Right forelimb (tissue), 1 donor: Measurements from ENCODE around the gene WDR82.

ENCODE experiments used
- DNase-seq: peaks from one replicate; pipeline ENCODE4 v3.0.0-alpha.2; 2018

WDR82 gene

DNA sequence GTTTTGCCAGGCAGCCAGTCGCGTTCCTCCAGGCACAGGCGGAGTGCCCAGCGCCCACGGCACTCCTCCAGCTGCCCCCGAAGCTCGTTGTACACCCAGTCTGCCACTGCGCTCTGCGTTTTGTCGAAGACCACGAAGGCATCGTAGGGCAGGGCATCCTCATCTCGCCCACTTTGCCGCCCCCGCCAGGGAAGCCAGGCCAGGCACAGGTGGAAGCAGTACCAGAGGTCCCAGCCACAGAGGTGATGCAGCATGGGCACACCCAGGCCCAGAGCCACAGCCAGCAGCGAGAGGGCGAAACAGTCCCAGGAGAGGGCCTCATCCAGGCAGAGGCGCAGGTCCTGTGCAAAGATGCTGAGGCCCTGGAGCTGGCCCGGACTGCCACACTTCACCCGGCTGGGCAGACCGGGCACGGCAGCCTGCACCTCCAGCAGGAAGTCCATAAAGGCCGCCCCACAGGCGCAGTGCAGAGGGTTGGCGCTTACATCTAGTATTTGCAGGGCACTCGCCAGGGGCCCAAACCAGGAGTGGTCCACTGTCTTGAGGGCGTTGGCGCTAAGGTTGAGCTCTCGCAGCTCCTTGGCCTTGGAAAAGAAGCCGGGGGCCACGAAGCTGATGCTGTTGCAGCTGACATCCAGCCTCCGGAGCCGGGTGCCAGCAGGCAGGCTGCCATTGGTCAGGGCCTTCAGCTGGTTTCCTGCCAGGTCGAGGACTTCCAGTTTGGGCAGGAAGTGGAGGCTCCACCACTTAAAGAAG lies 56.7 kb downstream of the WDR82 start:
- DNase-seq, result no peak

DNA sequence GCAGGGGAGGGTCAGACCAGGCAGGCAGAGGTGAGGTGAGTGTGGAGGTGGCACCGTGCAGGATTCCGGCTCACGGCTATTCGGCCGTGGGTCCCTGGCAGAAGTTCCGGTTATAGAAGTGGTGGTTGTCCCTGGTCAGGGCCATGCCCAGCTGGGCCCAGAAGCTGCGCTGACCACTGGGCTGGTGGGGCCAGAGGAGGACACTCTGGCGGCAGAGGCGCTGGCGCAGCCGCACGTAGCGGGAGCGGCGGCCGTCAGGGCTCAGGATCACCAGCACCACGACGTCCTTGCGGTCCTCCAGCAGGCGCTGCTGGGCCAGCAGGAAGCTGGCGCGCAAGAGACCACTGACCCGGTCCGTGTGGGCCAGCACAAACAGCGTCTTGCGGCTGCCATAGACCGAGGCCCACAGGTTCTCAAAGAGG lies 57.3 kb downstream of the WDR82 start:
- no peak for DNase-seq

DNA sequence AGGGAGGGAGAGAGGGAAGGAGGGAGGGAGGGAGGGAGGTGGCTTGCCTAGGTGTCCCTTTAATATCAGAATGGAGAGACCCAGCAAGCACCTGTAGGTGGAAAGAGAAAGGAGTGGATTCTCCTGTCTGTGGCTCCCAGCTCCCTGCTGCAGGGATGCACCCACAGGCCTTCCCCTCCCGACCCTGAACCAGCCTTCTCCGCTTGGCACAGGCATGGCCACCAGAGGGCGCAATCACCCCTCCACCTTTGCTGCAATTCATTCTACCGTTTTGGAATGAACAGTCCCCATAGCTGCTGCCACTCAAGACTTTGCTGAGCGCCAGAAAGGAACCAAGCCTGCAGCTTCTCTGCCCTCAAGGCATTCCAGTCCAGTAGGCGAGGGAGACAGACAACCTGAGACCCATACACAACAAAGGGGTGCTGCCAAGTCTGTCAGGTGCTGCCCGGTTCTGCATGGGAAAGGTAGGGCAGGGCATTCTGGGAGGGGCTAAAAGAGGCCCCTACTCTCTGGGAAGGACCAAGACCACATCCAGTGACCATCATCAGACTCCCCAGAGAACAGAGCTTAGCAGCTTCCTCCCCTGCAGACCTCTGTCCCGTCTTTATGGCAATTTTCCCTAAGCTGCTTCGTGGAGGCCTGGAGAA lies 57.9 kb downstream of the WDR82 start:
- DNase-seq, result peak; percentile 92

DNA sequence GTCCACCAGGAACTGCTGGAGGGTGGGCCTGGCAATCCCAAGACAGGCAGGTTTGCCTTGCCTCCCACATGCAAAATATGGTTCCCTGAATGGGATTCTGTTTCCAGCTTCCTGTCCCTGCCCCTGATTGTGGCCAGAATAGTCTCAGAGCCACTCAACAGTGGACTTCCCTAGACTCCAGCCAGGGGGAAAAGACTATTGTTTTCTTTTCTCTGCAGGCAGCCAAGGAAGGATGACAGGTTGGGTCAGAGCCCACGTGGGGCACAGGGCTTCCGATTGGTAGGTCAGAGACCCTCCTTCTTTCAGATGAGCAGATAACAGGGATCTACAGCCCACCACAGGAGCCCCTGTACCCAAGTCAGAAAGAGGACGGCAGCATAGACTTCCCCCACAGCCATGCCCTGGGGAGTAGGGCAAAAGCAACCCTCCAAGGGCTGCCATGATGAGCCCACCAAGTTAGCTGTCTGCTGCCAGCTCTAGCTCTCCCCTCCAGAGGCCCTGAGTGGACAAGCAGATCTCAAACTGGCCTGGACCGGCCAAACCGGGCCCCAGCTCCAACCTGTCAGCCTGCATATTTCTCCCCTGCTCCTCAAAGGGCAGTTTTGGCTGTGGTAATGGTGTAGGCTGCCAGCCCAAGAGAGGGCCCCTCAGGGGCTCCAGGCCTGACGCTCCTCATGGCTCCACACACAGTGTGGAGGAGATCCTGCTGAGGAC lies 59.4 kb downstream of the WDR82 start:
- no peak for DNase-seq

DNA sequence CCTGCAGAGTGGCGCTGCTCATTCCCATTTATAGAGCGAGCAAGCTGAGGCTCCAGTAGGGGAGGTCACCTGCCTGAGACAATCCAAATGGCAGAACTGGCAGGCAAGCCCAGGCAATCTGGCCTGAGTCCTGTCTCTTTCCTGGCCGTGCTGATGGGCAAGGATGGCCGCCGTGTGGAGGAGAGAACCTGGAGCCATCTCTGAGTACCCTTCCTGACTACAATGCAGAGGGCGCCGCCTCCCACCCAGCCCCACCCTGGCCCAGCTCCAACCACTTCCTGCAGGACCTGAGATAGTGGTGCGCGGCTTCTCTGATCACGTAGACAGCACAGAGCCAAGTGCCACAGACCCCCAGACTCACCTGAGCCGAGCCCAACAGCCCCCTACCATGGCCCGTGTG lies 60.0 kb downstream of the WDR82 start:
- DNase-seq, result no peak

DNA sequence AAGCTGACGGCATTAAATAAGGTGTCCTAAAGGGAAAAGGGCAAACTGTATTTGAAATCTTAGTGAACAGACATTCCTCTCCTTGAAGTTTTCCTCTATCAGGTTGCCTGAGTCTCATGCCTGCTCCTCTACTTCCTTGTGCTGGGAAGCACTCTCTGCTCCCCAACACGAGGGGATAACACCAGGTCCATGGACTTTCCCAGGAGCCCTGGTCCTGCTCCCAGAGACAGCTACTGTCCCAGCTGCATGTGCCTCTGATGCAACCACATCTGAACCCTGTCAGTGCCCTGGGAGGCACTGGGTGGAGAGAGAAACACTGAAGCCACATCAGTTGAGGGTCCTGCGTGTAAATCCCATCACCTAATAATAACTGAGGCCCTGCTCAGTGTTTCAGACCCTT lies 60.4 kb downstream of the WDR82 start:
- no peak for DNase-seq

DNA sequence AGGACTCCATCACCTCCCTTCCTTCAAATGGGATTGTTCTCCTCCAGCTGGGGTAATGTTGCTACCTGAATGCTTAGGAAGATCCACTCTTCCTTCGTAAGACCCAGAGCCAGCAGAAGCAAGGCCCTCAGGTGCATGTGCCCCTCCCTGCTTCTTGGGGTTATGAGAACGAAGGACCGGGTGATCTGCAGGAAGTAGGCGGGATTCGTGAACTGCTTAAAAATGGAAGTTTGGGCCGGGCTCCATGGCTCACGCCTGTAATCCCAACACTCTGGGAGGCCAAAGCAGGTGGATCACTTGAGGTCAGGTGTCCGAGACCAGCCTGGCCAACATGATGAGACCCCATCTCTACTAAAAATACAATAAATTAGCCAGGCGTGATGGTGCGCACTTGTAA lies 61.0 kb downstream of the WDR82 start:
- no peak for DNase-seq

DNA sequence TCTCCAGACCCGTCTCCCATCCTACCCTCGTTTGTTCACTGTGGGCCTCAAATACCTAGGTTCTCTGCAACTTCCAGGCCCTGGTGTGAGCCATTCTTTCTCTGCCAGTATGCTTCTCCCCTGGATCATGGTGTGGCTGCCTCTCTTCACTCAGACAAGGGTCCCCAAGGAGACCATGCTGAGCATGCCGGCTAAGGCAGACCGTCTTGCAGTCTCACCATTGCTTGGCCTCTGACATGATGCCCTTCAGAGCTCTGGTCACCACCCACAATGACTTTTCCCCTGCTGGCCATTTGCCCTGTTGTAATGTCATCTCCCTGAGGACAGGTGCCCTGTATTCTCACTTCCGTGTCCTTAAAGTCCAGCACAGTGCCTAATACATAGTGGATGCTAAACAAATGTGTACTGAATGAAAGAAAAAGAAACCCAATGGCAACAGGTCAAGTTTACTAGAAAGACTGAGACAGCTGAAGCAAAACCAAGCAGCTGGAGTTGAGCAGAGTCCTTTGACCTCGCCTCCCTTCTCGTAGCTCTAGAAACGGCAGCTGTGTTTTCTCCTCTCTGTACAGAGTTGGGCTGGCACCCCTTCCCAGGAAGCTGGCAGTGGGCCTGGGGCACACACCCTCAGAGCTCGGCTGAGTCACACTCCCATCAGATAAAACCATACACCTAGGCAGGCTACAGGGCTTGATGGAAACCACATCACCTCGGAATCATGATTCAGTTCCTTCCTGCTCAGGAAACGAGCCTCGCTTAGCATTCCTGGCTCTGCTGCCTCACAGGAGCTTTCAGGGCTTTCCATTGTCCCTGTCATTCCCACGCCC lies 61.7 kb downstream of the WDR82 start:
- peak; percentile 27 for DNase-seq

DNA sequence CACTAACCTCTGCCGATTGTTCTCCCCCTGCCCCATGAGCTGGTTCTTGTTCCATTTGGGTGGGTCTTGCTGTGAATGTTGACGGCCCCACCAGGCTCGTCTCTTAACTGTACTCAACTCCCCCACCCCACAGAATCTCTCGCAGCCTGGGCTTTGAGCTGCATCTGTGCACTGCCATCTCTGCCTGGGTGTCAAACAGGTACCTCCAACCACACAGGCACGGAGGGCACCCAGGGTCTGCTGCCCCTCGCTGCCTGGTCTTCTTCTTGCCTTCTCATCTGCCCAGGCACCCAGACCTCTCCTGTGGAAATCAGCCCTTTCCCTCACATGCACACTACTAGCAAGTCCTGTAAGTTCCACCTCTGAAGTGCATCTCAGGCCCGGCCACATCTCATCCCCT lies 63.1 kb downstream of the WDR82 start:
- DNase-seq, result peak; percentile 49

DNA sequence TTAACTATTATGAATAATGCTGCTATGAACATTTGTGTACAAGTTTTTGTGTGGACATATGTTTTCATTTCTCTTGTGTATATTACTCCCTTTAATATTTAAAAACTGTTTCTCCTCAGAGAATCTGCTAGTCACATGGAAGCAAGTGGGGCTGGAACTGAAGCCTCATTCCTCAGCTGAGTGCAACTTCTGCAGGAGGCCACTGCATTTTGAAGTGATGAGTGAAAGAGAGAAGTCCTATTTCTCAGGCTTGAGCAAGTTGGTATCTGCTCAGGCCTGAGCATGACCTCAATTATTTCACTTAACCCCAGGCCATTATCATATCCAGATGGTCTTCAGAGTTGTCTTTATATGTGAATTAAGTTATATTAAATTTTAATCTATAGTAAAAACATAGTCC lies 64.5 kb downstream of the WDR82 start:
- no peak for DNase-seq

DNA sequence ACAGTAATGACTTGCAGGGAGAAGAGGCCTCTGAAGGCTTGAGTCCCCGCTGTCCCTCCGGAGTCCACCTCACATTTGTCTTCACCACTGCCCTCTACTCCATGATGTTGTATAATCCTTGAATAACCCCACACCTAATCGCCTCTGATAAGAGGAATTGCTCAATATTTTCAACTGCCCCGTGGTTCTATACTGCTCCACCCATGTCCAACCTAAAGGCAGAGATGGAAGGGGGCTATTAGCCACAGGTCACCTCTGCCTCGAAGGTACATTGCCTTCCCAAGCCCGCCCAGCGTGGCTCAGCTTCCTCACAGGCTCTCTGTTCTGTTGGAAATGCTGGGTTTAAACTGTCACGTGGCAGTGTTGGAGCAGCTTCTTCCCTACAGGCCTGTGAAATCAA lies 65.4 kb downstream of the WDR82 start:
- peak; percentile 27 for DNase-seq

DNA sequence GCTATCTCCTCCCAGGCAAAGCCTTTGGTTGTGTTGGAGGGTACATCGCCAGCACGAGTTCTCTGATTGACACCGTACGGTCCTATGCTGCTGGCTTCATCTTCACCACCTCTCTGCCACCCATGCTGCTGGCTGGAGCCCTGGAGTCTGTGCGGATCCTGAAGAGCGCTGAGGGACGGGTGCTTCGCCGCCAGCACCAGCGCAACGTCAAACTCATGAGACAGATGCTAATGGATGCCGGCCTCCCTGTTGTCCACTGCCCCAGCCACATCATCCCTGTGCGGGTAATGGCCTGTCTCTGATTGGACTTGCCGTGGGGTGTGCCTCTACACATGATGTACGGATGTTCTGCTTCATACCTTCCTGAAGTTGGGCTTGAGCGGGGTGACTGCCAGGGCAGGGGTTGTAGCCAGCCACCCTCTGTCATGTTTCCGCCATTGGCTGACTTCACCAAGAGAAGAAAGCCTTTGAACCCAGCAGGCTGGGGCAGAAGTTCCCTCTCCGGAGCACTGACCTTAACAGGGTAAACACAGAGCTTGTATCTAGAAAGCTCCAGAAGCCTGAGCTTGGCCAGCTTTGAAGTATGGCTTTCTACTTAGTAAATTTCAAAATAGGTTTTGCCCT lies 67.1 kb downstream of the WDR82 start:
- no peak for DNase-seq

DNA sequence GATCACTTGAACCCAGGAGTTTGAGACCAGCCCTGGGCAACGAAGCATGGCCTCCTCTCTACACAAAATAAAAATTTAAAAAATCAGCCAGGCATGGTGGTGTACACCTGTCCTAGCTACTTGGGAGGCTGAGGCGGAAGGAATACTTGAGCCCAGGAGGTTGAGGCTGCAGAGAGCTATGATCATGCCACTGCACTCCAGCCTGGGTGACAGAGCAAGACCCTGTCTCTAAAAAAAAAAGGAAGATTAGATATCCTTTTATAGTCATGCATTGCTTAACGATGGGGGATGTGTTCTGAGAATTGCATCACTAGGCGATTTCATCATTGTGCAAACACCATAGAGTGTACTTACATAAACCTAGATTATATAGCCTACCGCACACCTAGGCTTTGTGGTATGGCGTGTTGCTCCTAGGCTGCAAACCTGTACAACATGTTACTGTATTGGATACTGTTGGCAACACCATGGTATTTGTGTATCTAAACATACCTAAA lies 67.9 kb downstream of the WDR82 start:
- DNase-seq, result no peak

DNA sequence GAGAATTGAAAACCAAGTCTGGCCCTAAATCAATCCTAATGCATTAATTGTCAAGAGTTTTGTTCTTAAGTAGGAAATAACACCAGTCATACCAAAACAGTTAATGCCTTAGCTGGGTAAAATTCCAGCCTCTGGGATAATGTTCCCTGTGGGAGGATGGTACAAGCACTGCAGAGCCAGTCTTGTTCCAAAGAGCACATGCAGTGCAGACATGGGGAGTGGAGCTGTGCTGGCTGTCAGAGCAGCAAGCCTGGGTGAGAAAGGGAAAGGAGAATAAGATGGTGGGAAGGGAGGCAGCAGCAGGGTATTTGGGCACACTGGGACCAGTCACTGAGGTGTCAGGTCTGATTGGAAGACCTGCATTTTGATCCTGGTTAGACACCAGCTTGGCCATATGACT lies 68.4 kb downstream of the WDR82 start:
- no peak for DNase-seq

DNA sequence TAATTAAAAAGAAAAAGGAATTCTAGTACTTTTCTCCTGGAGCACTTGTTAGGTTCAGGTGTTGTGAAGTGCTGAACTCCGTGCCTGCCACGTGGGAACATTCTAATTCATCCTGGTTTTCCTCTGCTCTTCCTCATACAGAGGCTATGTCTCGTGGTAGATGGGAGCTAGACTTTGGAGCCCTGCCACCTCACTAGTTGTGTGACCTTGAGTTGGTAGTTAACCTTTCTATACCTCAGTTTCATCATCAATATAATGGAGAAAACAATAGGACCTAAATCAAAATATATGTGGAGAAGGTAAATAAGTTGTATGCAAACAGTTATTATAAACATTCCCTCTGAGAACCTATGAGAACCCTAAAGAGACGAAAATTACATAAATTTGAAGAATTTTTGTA lies 69.9 kb downstream of the WDR82 start:
- DNase-seq, result no peak

DNA sequence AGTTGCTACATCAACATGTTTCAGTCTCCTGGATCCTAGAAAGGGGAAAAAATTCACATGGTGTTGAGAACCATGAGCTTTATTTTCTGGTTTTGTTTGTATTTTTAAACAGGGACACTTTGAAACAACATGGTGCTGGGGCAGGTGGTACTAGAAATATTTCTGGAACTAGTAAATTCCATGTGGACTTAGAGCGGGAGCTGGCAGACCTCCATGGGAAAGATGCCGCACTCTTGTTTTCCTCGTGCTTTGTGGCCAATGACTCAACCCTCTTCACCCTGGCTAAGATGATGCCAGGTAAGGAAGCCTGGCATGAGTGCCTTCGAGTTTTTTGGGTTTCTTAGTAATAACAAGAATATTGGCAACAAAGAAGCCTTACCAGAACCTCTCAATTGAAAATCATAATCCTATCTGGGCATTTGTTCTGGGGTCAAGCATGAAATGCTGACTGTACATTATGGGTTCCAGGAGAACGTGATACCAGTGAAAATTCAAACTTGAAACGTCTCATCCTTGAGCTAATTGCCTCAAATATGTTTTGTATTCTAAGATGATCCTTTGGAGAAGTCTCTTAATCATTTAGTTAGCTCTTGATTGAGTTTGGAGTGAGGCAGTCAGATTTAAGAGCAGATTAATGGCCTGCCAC lies 72.6 kb downstream of the WDR82 start:
- no peak for DNase-seq
